CD4-positive, alpha-beta T cell (primary cell): Measurements from ENCODE around the gene BCL6B. TPM values are rescaled to one million over a fixed set of nuclear protein-coding genes. Genes with fewer than 3 reads are reported as not detected.

Experiments
- ATAC-seq: fragments of 200-7000 bp; cut with Tn5 transposase; one replicate; pipeline ENCODE4 v1.10.0; 2022; ENCODE audit warnings: mild to moderate bottlenecking; ENCODE audit not compliant: poor library complexity
- CTCF ChIA-PET: fragments of 350-600 bp; sonication (Branson Sonifier 250); formaldehyde crosslinking; loops from one replicate; lab custom pipeline; 2021; ENCODE audit warnings: antibody characterized with exemption, inconsistent platforms; lab: Charles Lee
- POLR2A ChIA-PET: fragments of 350-600 bp; sonication (Branson Sonifier 250); formaldehyde crosslinking; loops from one replicate; lab custom pipeline; 2021; ENCODE audit warnings: antibody characterized with exemption, inconsistent platforms; lab: Charles Lee
- DNase-seq, 14 experiments: peaks; one replicate each; pipeline ENCODE4 v3.0.0-alpha.2; 2013 to 2020; ENCODE audit warnings: mixed read lengths in 2 of 14
- H3K27ac ChIP-seq, 2 donors: one replicate each; pipeline versions ENCODE4 v1.5.1 to v1.7.0; 2013; ENCODE audit warnings: low read length in 2 of 2, low read depth in 1 of 2, mild to moderate bottlenecking in 1 of 2
- H3K27me3 ChIP-seq, 2 experiments: 1 replicate in 1 of 2; 2 replicates in 1 of 2; pipeline versions ENCODE4 v1.6.1 to v1.7.0; 2013; ENCODE audit warnings: low read length in 2 of 2, control low read depth in 1 of 2, mild to moderate bottlenecking in 1 of 2, moderate library complexity in 1 of 2; ENCODE audit not compliant: insufficient read depth in 2 of 2, control insufficient read depth in 1 of 2
- H3K36me3 ChIP-seq: one replicate; pipeline ENCODE4 v1.6.1; 2013; ENCODE audit warnings: low read length, control low read depth; ENCODE audit not compliant: insufficient read depth
- H3K4me1 ChIP-seq: one replicate; pipeline ENCODE4 v1.6.1; 2013; ENCODE audit warnings: low read length, control low read depth; ENCODE audit not compliant: insufficient read depth
- H3K4me3 ChIP-seq: one replicate; pipeline ENCODE4 v1.5.1; 2013; ENCODE audit warnings: mild to moderate bottlenecking, low read length, moderate library complexity
- H3K9me3 ChIP-seq, 2 experiments: 1 replicate in 1 of 2; 2 replicates in 1 of 2; pipeline versions ENCODE4 v1.6.1 to v1.7.0; 2013; ENCODE audit warnings: low read length in 2 of 2, mild to moderate bottlenecking in 2 of 2, control low read depth in 1 of 2, moderate library complexity in 1 of 2; ENCODE audit not compliant: control insufficient read depth in 1 of 2, insufficient read depth in 1 of 2
- H3K27ac Mint-ChIP-seq: one replicate; pipeline ENCODE4 v1.8.0; 2020; ENCODE audit warnings: mixed read lengths
- H3K27me3 Mint-ChIP-seq: one replicate; pipeline ENCODE4 v1.8.0; 2021; ENCODE audit warnings: mixed read lengths
- H3K36me3 Mint-ChIP-seq: one replicate; pipeline ENCODE4 v1.8.0; 2021; ENCODE audit warnings: low read depth, mixed read lengths
- H3K4me1 Mint-ChIP-seq: one replicate; pipeline ENCODE4 v1.8.0; 2021; ENCODE audit warnings: low read depth, mixed read lengths
- H3K4me3 Mint-ChIP-seq: one replicate; pipeline ENCODE4 v1.8.0; 2020; ENCODE audit warnings: mild to moderate bottlenecking, mixed read lengths
- H3K9me3 Mint-ChIP-seq: one replicate; pipeline ENCODE4 v1.8.0; 2020; ENCODE audit warnings: mixed read lengths
- intact Hi-C, 2 experiments: fragments of 100-400 bp; cut with DNase I in 1 of 2; cut with micrococcal nuclease in 1 of 2; formaldehyde crosslinking; loops; one replicate each; pipeline versions ENCODE4 v1.15.1 to v1.9.0; 2023 to 2025; cut with DNase I, micrococcal nuclease
- total RNA-seq, 174 experiments: library from RNA in 2 of 174; stranded (reverse) in 2 of 174; gene quantifications; one replicate each; pipeline ENCODE4 v1.2.3 and lab custom pipeline; 2021 to 2026
- TF ChIP-seq, protein P1 (sequence below): fragments of 200-600 bp; IDR thresholded peaks from one replicate; pipeline ENCODE4 v1.8.0; 2022; ENCODE audit warnings: antibody characterized with exemption, mild to moderate bottlenecking

The BCL6B gene
- total RNA-seq, 2 experiments from 2014 or later: not detected

DNA sequence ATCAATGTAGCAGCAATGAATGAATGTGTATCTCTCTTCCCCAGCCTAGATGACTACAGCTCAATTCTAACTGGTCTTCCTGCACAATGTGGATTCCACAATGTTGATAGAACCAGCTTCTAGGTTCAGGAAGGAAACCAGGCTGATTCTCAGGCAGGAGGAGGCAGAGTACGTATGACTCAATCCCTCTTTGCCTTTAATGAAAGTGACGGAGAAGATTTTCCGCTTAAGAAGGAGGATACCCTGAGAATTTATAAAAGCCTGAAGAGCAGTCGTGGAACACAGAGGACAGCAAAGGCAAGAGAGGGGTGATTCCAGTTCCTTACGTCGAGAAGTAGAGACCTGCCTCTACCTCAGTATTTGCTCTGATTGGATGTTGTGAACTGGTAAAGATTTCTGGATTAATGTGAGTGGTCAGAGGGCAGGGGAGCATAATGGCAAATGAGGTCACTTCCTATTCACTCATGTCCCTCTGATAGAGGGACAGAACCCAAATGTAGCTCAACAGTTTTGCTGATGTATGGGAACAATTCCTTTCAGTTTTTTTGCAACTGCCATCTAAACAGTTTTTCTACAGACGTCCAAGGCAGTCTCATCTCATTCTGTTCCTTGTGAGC lies 36.1 kb downstream of the BCL6B start:
- ChIA-PET POLR2A (no interaction called here), CTCF (no interaction called here)
- Histone ChIP-seq H3K4me1 (no peaks in the 10 kb centered on the region), H3K9me3 (no peaks in the 10 kb centered on the region), H3K27ac (no peak overlapping the region), H3K36me3 (no peaks in the 10 kb centered on the region), H3K27me3 (no peaks in the 10 kb centered on the region), H3K4me3 (no peak overlapping the region)
- Mint-ChIP-seq H3K4me1 (no peaks in the 10 kb centered on the region), H3K27ac (no peak overlapping the region), H3K27me3 (peaks cover 19% of the 10 kb centered on the region), H3K9me3 (no peaks in the 10 kb centered on the region), H3K36me3 (no peaks in the 10 kb centered on the region), H3K4me3 (no peak overlapping the region)
- intact Hi-C loops: no loop called here
- TF ChIP-seq, protein P1, sequence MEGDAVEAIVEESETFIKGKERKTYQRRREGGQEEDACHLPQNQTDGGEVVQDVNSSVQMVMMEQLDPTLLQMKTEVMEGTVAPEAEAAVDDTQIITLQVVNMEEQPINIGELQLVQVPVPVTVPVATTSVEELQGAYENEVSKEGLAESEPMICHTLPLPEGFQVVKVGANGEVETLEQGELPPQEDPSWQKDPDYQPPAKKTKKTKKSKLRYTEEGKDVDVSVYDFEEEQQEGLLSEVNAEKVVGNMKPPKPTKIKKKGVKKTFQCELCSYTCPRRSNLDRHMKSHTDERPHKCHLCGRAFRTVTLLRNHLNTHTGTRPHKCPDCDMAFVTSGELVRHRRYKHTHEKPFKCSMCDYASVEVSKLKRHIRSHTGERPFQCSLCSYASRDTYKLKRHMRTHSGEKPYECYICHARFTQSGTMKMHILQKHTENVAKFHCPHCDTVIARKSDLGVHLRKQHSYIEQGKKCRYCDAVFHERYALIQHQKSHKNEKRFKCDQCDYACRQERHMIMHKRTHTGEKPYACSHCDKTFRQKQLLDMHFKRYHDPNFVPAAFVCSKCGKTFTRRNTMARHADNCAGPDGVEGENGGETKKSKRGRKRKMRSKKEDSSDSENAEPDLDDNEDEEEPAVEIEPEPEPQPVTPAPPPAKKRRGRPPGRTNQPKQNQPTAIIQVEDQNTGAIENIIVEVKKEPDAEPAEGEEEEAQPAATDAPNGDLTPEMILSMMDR: no peak
- DNase-seq (no peak), ATAC-seq (no peak)

DNA sequence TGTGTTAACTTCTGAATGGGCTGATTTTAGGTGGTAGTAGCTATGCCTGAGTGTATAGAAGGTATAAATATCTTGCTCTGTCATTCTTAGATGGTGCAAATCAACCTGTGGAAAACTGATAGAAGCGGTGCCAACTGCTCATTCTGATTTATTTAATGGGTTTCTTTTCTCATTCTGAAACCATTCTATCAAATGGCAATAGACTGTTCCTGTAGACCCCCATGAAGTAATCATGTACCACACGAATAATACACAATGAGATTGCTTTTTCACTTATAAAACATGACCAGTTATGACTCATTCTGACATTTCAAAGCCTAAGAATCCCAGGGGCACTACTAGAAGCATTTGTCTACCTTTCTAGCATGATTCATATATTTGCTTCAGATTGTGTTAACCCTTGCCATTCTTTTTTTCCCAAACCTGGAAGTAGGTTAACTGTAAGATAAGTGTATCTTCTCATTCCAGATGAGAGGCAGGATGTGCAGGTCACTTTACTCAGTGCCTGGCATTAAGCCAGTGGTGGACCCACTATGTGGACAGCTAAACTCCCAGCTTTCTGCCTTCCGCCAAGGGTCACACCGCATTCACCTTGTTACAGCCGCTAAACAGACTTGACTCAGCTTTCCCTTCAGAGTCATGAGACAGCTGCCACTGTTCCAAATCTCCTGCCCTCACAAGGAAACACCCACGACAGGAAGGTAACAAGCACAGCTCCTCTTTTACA lies 37.5 kb downstream of the BCL6B start:
- TF ChIP-seq, protein P1: no peak
- Mint-ChIP-seq H3K4me3 (no peak overlapping the region), H3K27me3 (peaks cover 19% of the 10 kb centered on the region), H3K27ac (no peak overlapping the region), H3K36me3 (no peaks in the 10 kb centered on the region), H3K9me3 (no peaks in the 10 kb centered on the region), H3K4me1 (no peaks in the 10 kb centered on the region)
- CTCF ChIA-PET: interaction anchor here (1.2 kb wide), 1 partner anchor 14 kb away, joined by 4 read pairs; no protein-coding TSS in a partner anchor
- no peaks in the 10 kb centered on the region for H3K36me3 ChIP-seq
- no peak overlapping the region for H3K4me3 ChIP-seq
- no peaks in the 10 kb centered on the region for H3K4me1 ChIP-seq
- no peaks in the 10 kb centered on the region for H3K27me3 ChIP-seq
- POLR2A ChIA-PET: no interaction called here
- intact Hi-C loops: loop anchor here in 1 of 2 experiments (5.0 kb wide), 1 partner anchor 37 kb away; no protein-coding TSS in a partner anchor
- H3K9me3 ChIP-seq: no peaks in the 10 kb centered on the region
- ATAC-seq: no peak
- DNase-seq: peak in 1 of 14 experiments; percentile 17
- no peak overlapping the region for H3K27ac ChIP-seq

DNA sequence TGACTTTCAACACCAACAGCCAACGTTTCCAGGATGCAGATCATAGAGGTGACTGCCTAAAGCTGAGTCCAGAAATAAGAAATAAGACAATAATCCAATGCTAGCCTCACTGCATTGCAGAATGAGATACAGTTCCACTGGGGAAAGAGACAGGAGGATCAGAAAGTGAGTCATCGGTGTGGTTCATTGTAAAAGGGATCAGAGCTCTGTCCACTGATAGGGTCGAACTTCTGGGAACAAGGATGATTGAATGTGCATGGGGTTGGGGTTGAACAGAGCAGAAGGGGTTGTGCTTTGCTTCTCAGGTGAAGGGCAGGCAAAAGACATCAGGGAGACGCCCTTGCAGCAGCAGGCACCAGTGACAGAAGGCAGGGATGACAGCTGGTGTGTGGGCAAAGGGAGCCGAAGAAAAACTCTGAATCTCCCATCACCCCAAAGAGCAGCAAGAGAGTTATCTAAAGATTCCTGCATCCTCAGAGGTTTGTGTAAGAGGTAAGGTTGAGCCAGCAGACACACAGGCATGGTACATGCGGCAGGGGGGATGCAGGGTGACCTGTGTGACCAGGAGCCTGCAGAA lies 40.8 kb downstream of the BCL6B start:
- intact Hi-C loops: loop anchor here in 1 of 2 experiments (5.0 kb wide), 1 partner anchor 34 kb away; no protein-coding TSS in a partner anchor
- Mint-ChIP-seq H3K4me3 (no peak overlapping the region), H3K9me3 (peaks cover 8% of the 10 kb centered on the region), H3K27ac (no peak overlapping the region), H3K4me1 (no peaks in the 10 kb centered on the region), H3K27me3 (peaks cover 19% of the 10 kb centered on the region), H3K36me3 (no peaks in the 10 kb centered on the region)
- DNase-seq: no peak
- ChIA-PET POLR2A (no interaction called here), CTCF (no interaction called here)
- Histone ChIP-seq H3K27me3 (no peaks in the 10 kb centered on the region), H3K4me3 (no peak overlapping the region), H3K4me1 (no peaks in the 10 kb centered on the region), H3K27ac (no peak overlapping the region), H3K9me3 (peaks cover 9 to 13% of the 10 kb centered on the region in 2 experiments), H3K36me3 (no peaks in the 10 kb centered on the region)
- ATAC-seq: no peak
- TF ChIP-seq, protein P1: no peak
